Right lung (tissue), 5 donors: Measurements from ENCODE around the gene HAPSTR1. TPM values are rescaled to one million over a fixed set of nuclear protein-coding genes. Genes with fewer than 3 reads are reported as not detected.
"Not testable (repeated sequence)": the region's sequence is repeated elsewhere in the genome, so short reads cannot be mapped to it uniquely, and the experiment has no call there.

ENCODE experiments used
- DNase-seq, 2 donors: peaks; one replicate each; pipeline ENCODE4 v3.0.0-alpha.2; 2013
- polyA plus RNA-seq, 5 donors: library from polyadenylated mRNA; unstranded; fragments of 120-200 nt; gene quantifications; one replicate each; pipeline versions ENCODE4 v1.2.1 to v1.2.3, GENCODE V29; 2013; ENCODE audit warnings: inconsistent platforms in 1 of 5, low replicate concordance in 1 of 5; ENCODE audit not compliant: insufficient read length in 5 of 5, insufficient read depth in 1 of 5

The HAPSTR1 gene
- polyA plus RNA-seq, 5 donors, result 33.7 to 48.0 (median 41.2) TPM

DNA sequence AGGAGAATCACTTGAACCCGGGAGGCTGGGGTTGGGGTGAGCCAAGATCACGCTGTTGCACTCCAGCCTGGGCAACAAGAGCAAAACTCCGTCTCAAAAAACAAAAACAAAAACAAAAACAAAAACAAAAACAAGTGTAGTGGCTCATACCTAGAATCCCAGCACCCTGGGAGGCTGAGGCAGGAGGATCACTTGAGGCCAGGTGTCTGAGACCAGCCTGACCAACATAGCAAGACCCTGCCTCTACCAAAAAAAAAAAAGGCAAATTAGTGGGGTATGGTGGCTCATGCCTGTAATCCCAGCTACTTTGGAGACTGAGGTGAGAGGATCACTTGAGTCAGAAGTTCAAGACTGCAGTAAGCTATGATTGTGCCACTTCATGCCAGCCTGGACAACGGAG, 26.4 kb upstream of the HAPSTR1 start:
- no peak for DNase-seq

DNA sequence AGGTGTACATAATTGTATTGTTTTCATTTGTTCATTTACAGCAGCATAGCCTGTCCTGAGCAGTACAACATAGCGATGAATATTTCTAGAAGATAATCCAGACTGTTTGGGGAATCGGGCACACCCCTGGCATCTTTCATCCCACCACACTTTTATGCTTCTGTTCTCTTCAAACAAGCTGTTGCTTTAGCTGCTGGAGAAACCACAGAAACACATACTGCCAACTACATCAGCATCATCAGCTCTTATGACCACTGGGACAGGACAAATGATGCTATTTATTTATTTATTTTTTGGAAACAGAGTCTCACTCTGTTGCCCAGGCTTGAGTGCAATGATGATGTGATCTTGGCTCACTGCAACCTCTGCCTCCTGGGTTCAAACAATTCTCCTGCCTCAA, 22.6 kb upstream of the HAPSTR1 start:
- no peak for DNase-seq

DNA sequence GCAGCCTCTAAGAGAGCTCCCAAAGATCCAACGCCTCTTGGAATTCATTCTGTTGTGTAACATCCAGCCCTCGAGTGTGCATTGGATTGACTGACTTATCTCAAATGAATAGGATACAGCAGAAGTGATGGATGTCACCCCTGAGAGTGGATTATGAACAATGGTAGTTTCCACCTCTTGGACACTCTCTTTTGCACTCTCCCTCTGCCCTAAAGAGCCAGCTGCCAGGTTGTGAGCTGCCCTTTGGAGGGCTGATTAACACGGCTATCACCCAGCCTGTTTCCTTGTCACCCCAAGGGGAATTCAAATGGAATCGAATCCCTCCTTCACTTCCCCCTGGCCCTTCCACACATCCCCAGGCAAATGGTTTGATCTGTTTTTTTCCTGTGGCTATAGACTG, 21.2 kb upstream of the HAPSTR1 start:
- no peak for DNase-seq

DNA sequence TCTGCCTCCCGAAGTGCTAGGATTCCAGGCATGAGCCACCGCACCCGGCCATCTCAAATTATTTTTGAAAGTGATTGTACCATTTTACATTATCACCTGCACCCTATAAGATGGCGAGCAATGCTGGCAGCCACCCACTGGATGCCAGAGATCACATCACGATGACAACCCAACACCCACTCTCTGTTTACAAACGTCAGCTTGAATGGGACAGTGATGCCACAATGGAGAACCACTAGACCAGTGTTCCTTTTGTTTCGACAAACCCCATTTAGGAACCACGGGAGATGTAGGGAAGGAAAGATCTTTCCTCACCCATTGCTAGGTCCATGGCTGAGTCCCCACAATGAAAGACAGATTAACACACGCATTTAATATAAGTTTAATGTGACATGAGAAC, 20.1 kb upstream of the HAPSTR1 start:
- DNase-seq, result no peak

DNA sequence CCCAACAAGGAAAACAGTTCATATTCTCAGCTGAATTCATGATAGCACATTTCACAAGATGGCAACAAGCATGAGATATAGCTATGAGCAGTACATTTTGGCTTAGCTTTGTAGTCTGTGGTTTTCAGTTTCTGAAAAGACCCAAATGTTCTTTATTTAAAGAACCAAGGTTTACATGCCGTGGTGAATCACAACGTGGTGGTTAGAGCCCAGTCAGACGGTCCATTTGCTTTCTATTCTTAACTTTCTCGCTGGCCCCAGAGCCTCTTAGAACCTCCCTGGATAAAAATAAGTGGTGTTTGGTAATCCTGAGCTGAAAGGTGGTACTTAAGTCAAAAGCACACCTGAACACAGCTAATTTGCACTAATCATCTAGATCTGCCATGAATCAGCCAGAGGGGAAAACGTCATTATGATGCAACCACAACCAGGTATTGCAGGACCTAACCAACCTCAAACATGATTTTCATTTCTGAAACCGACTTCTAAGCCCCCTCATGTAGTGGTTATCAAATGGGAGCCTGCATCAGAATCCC, 18.6 kb upstream of the HAPSTR1 start:
- DNase-seq, result no peak

DNA sequence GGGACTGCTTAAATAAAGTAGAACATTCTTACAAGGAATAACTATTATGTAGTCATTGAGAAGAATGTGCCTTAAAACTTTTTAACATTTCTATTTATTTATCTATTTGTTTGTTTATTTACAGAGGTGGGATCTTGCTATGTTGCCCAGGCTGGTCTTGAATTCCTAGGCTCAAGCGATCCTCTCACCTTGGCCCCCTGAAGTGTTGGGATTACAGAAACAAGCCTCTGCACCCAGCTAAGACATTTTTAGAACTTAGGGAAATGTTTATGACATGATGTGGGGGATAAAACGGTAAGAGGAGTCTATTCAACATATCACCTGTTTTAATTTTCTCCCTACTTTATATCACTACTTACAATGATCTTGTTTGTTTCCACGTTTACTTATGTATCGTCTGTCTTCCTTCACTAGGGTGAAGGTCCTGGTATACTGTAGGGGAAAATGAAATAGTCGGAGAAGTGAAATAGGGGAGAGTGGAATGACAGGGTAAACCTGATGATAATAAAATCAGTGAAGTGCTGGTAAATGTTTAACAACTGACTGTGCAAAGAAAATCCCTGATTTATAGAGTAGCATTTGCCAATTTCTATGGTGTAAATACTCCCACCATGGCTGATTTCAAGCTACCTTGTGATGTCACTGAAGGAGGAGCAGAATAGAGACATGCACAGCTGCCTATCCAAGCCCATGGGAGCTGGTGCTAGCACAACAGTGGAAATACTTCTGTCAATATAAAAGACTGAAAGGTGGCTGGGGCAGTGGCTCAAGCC, 16.0 kb upstream of the HAPSTR1 start:
- DNase-seq, result no peak

DNA sequence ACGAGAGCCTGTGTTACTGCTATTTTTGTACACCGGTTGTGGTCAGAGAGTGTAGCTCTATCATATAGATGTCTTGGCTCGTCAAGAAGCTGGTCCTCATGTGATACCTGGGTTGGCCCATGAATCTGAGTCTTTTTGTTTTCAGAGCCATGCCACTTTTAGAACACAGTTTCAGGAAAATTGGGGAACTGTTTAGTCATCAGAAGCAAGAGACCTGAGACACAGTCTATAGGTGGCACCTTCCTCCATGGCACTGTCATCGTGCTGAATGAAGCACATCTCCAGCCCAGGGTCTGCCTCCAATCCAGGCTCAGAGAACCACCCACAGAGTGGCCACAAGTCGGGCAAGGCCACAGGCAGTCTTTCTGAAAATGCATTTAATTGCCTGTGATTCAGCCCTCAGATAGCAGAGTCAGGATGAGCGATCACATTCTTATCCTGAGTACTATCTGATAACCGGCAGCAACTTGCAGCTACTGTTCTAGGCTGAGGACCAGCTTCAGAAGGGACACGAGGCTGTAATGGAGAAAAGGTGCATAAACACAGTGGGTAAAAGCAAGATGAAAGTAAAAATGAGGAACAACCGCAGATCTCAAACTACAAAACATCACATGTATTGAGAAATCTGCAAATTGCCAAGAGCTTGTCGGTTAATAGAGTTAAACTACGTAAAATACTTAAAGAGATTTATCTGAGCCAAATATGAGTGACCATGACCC, 14.2 kb upstream of the HAPSTR1 start:
- DNase-seq, result no peak

DNA sequence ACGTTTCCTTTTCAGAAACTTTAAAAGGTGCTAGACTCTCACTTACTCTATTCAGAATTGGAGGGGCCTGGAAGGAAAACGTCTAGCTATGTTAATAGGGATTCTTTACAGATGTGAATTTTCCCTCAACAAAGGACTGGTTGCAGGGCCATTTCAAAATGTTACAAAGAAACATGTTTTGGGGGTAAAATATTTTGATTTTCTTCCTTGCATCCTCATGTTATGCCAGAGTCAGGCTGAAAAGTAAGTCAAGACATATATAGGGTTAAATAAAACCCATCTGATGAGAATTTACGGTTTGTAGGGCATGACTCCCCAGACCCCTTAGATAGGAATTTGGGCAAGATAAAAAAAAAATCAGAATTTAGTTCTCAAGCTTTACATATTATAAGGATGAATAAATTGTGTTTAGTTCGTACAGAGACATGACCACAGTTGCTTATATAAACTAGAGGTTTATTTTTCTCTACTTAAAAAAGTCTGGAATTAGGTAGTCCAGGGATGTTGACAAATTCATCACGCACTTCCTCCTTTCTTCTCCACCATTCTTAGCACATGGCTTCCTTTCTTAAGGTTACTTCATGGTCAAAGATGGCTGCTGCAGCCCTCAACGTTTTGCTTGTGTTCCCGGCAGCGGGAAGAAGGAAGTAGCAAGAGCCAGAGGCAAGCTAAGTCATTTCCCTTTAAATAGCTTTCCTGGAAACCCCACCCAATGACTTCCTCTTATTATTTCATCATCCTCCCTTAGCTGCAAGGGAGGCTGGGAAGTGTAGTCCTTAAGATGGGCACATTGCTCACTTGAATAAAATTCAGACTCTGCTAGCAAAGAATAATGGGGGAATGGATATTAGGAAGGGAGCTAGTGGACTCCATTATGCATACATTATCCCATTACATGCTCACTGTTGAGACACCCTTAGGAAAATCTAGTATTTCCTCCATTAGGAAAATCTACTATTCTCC, 12.7 kb upstream of the HAPSTR1 start:
- peak in 1 of 2 donors; percentile 15 for DNase-seq

DNA sequence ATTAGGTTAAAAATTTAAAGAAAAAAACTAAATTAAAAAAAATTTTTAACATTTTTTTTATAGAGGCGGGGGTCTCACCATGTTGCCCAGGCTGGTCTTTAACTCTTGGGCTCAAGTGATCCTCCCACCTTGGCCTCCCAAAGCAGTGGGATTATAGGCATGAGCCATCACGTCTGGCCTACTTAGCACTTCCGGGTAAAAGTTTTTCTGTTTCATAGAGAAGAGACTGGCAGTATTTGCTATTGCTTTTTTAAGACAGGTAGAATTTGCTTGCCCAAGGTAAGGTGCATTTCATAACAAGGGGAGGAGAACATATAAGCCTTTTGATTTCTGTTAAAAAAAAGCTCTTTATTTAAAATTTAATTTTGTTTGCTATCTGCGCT, 12.0 kb upstream of the HAPSTR1 start:
- DNase-seq, result no peak

DNA sequence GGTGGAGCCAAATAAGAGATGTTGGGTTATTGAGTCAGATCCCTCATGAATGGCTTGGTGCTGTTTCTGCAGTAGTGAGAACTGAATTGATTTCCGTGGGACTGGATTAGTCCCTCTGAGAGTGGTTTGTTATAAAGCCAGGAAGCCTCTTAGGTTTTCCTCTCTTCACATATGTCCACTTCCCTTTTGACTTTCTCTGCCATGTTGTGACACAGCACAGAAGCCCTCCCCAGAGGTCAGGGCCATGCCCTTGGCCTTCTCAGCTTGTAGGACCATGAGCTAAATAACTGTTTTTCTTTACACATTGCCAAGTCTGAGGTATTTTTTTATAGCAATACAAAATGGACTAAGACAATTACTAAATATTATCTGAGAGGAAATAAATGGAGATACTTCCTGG, 10.3 kb upstream of the HAPSTR1 start:
- no peak for DNase-seq

DNA sequence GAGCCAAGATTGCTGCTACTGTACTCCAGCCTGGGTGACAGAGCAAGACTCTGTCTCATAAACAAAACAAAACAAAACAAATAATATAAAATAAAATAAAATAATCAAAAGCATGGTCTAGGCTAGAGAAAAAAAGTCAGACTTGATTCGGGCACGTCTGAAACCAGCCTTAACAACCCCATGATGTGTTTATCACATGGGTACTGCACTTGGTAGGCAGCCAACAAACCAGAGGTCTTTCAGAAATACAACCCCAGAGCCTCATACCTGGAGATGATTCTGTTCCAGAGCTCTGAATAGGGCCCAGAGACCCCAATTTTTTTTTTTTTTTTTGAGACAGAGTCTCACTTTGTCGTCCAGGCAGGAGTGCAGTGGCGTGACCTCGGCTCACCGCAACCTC, 9.6 kb upstream of the HAPSTR1 start:
- DNase-seq, result no peak

DNA sequence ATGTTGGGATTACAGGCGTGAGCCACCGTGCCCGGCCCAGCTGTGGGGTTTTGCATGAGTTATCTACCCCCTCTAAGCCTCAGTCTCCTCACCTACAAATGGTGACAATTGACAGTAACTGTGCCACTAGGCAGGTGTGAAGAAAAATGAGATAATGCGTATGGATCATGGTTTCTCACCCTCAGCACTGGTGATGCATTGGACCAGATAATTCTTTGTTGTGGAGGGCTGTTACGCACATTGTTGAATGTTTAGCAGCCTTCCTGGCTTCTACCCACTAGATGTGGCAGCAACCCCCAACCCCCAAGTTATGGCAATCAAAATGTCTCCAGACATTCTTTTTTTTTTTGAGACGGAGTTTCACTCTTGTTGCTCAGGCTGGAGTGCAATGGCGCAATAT, 9.0 kb upstream of the HAPSTR1 start:
- DNase-seq, result no peak

DNA sequence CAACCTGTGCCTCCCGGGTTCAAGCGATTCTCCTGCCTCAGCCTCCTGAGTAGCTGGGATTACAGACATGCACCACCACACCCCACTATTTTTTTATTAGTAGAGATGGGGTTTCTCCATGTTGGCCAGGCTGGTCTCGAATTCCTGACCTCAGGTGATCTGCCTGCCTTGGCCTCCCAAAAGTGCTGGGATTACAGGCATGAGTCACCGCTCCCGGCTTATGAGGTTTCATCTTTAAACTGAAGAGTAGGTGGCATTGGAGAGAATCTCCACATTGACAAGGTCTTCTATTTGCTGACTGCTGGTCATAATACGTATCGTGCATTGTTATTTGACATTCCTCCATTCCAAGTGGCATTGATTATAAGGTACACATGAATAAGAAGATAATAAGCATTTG, 3.7 kb upstream of the HAPSTR1 start:
- DNase-seq, result not testable (repeated sequence)

DNA sequence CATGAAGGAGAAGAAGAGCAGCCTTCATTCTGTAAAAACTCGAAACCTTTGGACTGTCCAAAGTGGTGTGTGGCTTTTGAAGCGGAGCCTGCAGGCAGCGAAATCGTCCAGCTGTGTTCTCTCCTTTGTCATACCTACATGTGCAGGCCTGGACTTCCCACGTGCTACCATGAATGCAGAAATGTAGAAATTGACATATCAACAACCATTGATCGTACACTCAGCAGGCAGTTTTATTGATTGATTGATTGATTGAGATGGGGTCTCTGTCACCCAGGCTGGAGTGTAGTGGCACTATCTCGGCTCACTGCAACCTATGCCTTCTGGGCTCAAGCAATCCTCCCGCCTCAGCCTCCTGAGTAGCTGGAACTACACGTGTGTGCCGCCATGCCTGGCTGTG, 2.6 kb upstream of the HAPSTR1 start:
- no peak for DNase-seq

DNA sequence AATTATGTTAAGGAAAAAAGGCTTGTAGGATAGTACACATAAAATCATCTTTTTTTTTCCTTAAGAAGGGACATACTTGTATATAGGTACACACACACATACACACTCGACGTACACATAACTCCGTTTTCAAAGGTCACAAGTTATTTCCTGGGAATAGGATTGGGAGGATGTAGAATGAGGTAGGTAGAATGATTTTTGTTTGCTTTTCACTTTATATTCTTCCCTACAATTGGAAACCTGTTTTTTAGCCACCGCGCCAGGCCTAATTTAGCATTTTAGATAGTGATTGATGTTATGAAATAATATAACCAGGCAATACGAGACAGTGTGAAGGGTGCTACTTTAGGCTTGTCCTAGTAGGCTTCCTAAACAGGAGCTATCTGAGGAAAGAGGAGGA, 1.8 kb upstream of the HAPSTR1 start:
- no peak for DNase-seq

DNA sequence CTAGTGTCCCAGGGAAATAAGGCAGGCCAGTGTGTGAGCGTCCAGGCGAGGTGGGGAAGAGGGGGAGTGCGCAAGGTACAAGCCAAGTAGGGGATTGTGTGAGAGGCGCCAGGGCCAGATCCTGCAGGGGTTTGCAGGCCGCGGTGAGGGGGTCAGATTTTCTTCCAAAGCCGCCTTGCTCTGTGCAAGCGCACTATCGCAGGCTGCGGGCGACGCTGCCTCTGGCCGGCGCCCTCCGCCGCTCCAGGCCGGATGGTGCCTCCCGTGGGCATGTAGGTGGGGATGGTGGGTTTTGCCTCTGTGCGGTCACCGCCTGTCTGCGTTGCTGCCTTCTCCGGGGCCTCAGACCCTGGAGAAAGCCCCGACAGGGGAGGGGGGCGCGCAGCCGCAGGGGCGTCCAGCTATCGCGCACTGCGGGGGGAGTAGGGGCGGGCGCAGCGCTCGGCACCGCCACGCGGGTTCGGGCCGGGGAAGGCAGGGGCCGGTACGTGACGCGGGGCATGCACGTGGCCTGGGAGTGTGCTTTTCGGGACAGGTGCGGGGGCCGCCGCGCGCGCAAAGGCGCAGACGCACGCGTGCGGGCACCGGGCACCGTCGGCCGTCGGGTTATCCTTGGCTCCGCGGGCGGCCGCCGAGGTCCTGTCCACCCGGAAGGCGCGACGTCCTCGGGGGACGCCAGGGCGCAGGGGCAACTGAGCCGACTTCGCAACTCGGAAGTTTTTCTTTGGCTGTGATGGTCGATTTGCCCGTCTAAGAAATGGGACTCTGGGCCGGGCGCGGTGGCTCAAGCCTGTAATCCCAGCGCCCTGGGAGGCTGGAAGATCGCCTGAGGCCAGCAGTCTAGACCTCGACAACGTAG, 1.1 kb upstream of the HAPSTR1 start:
- peak; percentile 13 to 28 for DNase-seq

DNA sequence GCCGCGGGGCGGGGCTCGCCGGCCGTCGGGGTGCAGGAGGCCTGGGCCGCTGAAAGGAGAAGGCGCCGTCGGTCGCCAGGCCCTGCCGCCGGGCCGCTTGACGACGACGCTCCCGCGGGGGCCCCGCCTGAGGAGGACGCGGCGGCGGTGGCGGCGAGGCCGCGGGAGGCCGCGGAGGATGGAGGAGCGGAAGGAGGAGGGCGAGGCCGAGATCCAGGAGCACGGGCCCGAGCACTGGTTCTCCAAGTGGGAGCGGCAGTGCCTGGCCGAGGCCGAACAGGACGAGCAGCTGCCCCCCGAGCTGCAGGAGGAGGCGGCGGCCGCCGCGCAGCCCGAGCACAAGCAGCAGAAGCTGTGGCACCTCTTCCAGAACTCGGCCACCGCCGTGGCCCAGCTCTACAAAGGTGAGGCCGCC, 430 bp downstream of the HAPSTR1 start:
- peak; percentile 50 to 52 for DNase-seq

DNA sequence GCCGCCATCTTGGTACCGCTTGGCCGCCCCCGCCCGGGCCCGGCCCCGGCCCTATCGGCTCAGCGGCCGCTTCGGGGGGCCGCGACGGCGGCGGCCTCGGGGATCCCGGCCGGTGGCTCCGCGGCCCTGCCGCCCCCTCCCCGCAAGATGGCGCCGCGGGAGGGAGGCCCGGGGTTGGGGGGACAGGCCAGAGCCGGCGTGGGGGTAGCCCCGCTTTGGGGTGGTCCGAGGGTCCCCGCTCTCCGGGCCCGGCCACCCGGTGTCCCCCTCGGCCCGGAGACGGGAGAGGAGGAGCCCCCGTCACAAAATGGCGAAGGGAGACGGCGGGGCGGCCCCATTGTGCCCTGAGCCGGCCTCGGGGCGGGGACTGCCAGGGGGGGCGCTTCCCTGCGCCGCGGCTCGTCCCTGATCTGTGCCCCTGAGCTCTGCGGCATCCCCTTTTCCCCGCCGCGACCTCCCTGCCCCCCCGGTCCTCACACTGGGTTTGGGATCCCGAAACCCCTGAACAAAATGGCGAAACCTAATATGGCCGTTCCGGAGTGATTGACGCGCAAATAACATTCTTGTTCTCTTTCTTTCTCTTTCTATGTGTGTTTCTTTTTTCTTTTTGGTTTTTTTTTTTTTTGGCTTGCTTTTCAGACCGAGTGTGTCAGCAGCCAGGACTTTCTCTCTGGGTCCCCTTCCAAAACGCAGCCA, 986 bp downstream of the HAPSTR1 start:
- peak; percentile 40 to 47 for DNase-seq

DNA sequence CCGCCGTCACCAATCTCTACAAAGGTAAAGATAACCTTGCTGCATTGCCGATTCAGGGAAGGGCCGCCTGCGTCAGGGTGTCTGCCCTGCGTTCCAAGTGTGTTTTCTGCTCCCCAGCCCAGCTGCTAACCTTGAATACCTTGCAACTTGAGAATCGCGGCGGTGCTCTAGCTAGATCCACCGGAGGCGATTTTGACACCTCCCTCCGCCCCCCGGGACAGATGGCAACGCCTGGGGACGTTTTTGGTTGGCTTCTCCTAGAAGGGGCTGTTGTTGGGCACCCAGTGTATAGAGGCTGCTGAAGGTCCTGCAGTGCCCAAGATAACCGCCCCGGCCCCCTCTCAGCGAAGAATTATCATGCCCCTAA, 1.5 kb downstream of the HAPSTR1 start:
- peak; percentile 7 to 9 for DNase-seq
